GM19463 (cell line): ENCODE results near the gene WDR27.
"Not testable (repeated sequence)": the region's sequence is repeated elsewhere in the genome, so short reads cannot be mapped to it uniquely, and the experiment has no call there.

ENCODE experiments used
- ATAC-seq: cut with Tn5 transposase; IDR thresholded peaks from one replicate; pipeline ENCODE4 v1.9.1; 2021; ENCODE audit warnings: mild to moderate bottlenecking, moderate library complexity; ENCODE audit not compliant: unreplicated experiment

Gene WDR27

GRCh38 chr6:169664227-169664626 is 37.6 kb downstream of the WDR27 start:
- ATAC-seq, result no peak

- ATAC-seq, result no peak
Measured at GRCh38 chr6:169663468-169663867, 38.4 kb downstream of the WDR27 start.

GRCh38 chr6:169661391-169661756 is 40.5 kb downstream of the WDR27 start:
- no peak for ATAC-seq

- no peak for ATAC-seq
Measured at GRCh38 chr6:169660751-169661390, 41.0 kb downstream of the WDR27 start.

- ATAC-seq, result no peak
Measured at GRCh38 chr6:169659820-169660610, 41.8 kb downstream of the WDR27 start.

- no peak for ATAC-seq
Measured at GRCh38 chr6:169657284-169657610, 44.6 kb downstream of the WDR27 start.

GRCh38 chr6:169656546-169657283 is 45.1 kb downstream of the WDR27 start:
- ATAC-seq, result no peak

GRCh38 chr6:169654598-169655391 is 47.0 kb downstream of the WDR27 start:
- peak; percentile 94 for ATAC-seq

- no peak for ATAC-seq
Measured at GRCh38 chr6:169653691-169654090, 48.1 kb downstream of the WDR27 start.

GRCh38 chr6:169652896-169653295 is 48.9 kb downstream of the WDR27 start:
- no peak for ATAC-seq

GRCh38 chr6:169651498-169651897 is 50.3 kb downstream of the WDR27 start:
- ATAC-seq, result no peak

GRCh38 chr6:169650959-169651292 is 50.9 kb downstream of the WDR27 start:
- no peak for ATAC-seq

- ATAC-seq, result no peak
Measured at GRCh38 chr6:169650241-169650958, 51.4 kb downstream of the WDR27 start.

GRCh38 chr6:169648617-169649016 is 53.2 kb downstream of the WDR27 start:
- ATAC-seq, result no peak

GRCh38 chr6:169648092-169648491 is 53.7 kb downstream of the WDR27 start:
- ATAC-seq, result no peak

- no peak for ATAC-seq
Measured at GRCh38 chr6:169647637-169648036, 54.2 kb downstream of the WDR27 start.

GRCh38 chr6:169646906-169647567 is 54.8 kb downstream of the WDR27 start:
- ATAC-seq, result no peak

- not testable (repeated sequence) for ATAC-seq
Measured at GRCh38 chr6:169645459-169645858, 56.4 kb downstream of the WDR27 start.

GRCh38 chr6:169643521-169643920 is 58.3 kb downstream of the WDR27 start:
- ATAC-seq, result no peak

GRCh38 chr6:169642455-169642854 is 59.4 kb downstream of the WDR27 start:
- ATAC-seq, result no peak
